HG03520 (cell line): ENCODE results near the gene MGMT.

Experiments used
- ATAC-seq: cut with Tn5 transposase; IDR thresholded peaks from one replicate; pipeline ENCODE4 v1.9.1; 2021; ENCODE audit warnings: mild to moderate bottlenecking, moderate library complexity; ENCODE audit not compliant: unreplicated experiment

MGMT gene

GRCh38 chr10:129719415-129719739 lies 252.3 kb downstream of the MGMT start:
- no peak for ATAC-seq

- no peak for ATAC-seq
Measured at GRCh38 chr10:129719889-129720590, 253.0 kb downstream of the MGMT start.

GRCh38 chr10:129725011-129725410 lies 258.0 kb downstream of the MGMT start:
- no peak for ATAC-seq

- ATAC-seq: no peak
Measured at GRCh38 chr10:129725482-129725881, 258.4 kb downstream of the MGMT start.

- no peak for ATAC-seq
Measured at GRCh38 chr10:129725890-129726631, 259.0 kb downstream of the MGMT start.

- no peak for ATAC-seq
Measured at GRCh38 chr10:129727071-129727470, 260.0 kb downstream of the MGMT start.

GRCh38 chr10:129727495-129727894 lies 260.5 kb downstream of the MGMT start:
- ATAC-seq: no peak

- no peak for ATAC-seq
Measured at GRCh38 chr10:129728246-129728820, 261.3 kb downstream of the MGMT start.

GRCh38 chr10:129728905-129729795 lies 262.1 kb downstream of the MGMT start:
- ATAC-seq: no peak

GRCh38 chr10:129730272-129730992 lies 263.4 kb downstream of the MGMT start:
- ATAC-seq: no peak

GRCh38 chr10:129730993-129731325 lies 263.9 kb downstream of the MGMT start:
- no peak for ATAC-seq

- no peak for ATAC-seq
Measured at GRCh38 chr10:129740532-129741279, 273.7 kb downstream of the MGMT start.

GRCh38 chr10:129741280-129741977 lies 274.4 kb downstream of the MGMT start:
- ATAC-seq: no peak

GRCh38 chr10:129741978-129742741 lies 275.1 kb downstream of the MGMT start:
- no peak for ATAC-seq

- no peak for ATAC-seq
Measured at GRCh38 chr10:129742742-129743550, 275.9 kb downstream of the MGMT start.

GRCh38 chr10:129743738-129744133 lies 276.7 kb downstream of the MGMT start:
- ATAC-seq: no peak

GRCh38 chr10:129744134-129745111 lies 277.4 kb downstream of the MGMT start:
- no peak for ATAC-seq
